ENCODE results near the gene PPIB.

The PPIB gene

GRCh38 chr15:64157599-64158125, 5.2 kb downstream of the PPIB start:
- DNase-seq: no peak

- DNase-seq: no peak
Measured at GRCh38 chr15:64156652-64157331, 6.0 kb downstream of the PPIB start.

- no peak for DNase-seq
Measured at GRCh38 chr15:64155802-64156651, 6.8 kb downstream of the PPIB start.

DNA sequence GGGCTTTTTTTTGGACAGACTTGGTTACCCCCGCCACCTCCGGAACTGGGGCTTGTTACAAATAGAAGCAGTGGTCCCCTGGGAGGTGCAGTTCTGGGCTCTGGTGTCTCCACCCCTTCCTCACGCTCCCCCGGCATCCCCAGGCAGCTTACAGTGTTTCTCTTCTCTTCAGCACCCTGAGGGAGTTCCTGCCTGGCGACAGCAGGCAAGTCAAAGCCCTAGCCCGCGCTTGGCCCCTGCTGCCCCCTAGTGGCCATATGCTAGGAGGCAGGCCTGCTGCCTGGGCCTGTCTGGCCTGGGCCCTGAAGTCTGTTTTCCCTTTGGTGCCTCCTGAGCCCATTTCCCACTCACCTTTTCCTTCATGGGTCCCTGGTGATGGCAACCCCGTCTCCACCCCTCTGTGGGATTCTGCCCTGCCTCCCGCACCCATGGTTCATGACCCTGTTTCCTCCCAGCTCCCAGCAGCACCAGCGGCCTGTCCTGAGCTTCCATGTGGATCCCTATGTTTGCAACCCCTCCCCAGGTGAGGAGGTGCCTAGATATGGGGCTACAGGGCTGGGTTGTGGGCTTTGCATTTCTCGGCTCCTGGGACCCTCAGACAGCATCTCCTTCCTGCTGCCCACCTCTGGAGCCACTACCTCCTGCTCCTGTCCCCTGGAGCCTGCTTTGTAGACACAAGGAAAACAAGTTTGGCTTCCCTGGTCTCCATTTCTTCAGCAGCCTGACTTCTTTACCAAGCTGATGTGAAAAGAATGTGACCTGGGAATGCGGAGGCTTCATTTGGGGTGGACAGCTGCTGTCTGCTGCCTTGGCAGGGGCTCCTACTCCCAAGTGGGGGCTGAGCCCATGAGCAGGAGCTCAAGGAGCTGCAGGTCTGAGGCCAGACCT, 9.1 kb downstream of the PPIB start:
- peak; percentile 92 for DNase-seq

- no peak for DNase-seq
Measured at GRCh38 chr15:64152507-64153387, 10.1 kb downstream of the PPIB start.

- no peak for DNase-seq
Measured at GRCh38 chr15:64151727-64152506, 10.9 kb downstream of the PPIB start, which contains the start of gene SNX22. Gene SNX22, plus strand, starts transcription at chr15:64151731. Its CDS starts 45 bp downstream, at chr15:64151776.

DNA sequence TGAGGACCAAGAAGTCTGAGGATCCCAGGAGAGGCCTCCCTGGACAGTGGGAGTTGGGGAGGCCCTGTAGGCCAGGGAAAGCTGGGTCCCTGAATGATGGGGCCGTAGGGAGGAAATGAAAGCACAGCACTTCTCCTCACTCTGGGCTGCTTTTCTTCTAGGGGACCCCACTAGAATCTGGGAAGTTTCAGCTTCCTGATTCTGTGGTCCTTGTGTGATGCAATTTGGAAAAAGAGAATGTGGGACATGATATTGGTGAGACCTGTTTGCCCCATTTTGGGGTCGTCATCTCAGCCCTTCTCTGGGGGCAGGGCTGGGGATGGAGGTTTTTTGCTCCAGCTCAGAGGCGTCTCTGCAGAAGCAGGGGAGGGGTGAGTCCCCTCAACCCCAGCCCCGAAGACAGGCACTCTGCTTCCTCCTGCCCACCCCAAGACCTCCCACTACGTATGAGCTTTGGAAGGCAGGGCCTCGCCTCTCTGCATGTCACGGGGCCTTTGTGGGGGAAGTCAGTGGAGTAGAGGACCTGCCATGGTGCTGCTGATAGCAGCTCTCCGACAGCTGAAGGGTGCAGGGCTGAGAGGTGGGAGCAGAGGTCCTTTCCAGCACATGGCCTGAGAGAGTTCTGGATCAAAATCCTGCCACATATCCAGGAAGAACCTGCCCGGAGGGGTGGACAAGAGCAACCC, 12.8 kb downstream of the PPIB start:
- DNase-seq: no peak

GRCh38 chr15:64149424-64149823, 13.4 kb downstream of the PPIB start:
- DNase-seq: no peak

- DNase-seq: no peak
Measured at GRCh38 chr15:64148581-64148980, 14.2 kb downstream of the PPIB start.

DNA sequence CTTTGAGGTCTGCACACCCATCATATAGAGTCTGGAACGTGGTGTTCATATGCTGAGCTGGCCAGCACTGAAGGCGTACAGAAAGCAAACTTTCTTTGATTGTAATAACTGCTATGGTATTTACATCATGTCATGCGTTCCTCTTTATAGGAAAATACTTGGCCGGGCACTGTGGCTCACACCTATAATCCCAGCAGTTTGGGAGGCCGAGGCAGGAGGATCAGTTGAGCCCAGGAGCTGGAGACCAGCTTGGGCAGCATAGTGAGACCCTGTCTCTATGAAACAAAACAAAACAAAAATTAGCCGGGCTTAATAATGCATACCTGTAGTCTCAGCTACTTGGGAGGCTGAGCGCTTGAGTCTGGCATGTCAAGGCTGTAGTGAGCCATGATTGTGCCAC, 14.7 kb downstream of the PPIB start:
- DNase-seq: no peak

- DNase-seq: peak; percentile 67
Measured at GRCh38 chr15:64146885-64147681, 15.7 kb downstream of the PPIB start.

- DNase-seq: no peak
Measured at GRCh38 chr15:64146520-64146884, 16.3 kb downstream of the PPIB start.

GRCh38 chr15:64146041-64146440, 16.8 kb downstream of the PPIB start:
- no peak for DNase-seq

DNA sequence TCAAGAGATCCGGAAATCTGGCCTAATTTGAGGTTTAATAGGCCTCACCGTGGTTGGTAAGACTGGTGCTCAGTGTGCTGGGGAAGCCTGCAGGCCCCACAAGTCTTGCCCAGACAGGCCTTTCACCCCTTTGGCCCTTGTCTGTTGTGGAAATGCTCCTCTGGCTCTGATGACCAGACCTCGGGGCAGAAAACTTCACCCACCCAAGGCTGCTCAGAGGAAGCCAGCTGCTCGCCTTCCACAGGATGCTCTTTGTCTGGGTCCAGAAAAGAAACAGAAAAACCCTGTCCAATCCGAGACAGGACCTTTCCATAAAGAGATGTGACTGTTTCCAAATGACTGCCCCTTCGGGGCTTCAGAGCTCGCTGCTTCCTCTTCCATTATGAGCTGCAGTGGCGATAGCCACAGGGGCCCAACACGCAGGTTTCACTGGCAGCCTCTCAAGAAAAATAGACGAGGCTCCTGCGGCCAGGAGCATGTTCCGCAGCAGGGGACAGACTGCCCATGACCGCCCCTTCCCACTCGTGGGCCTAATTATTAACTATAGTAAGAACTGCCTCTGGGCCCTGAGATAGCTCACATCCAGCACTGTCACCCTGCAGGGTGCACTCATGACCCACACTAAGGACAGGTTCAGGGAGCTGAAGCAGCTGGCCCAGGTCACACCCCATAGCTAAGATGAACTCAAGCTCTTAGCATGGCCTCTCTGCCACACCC, 18.1 kb downstream of the PPIB start:
- DNase-seq: no peak

DNA sequence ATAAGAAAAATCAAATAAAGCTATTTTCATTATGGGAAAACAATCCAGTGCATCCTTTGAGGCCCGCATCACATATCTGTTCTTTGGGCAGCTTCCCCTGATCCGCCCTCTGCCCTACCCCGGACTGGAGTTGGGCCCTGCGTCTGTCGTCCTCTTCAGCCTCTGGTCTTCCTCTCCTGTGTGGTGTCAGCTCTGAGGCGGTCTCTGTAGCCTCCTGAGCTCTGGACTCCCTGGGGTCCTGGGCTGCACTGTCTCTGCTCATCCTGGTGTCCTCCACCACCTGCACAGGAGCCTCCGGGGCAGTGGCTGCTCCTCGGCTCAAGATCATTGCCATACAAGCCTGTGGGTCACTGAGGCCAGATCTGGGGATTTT, 18.6 kb downstream of the PPIB start:
- DNase-seq: no peak

DNA sequence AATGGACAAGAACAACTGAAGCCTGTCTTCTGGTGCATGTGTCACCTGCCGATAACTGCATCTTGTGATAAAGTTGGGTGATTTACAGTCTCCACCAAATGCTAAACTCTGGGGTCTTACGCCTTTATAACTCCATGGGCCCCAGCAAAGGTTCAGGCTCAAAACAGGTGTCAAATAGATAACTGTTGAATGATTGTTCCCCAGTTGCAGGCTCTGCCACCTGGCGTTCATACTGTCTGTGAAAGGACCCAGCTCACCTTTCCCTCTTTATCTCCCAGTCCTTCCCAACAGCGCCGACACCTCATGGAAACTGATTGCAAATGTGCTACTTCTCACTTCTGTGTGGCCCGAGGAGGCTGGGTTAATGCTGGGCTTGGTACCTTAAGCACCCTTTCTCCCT, 19.5 kb downstream of the PPIB start:
- DNase-seq: no peak

GRCh38 chr15:64141798-64142512, 20.9 kb downstream of the PPIB start:
- DNase-seq: no peak

- no peak for DNase-seq
Measured at GRCh38 chr15:64138331-64138941, 24.4 kb downstream of the PPIB start.

Data from femur (tissue), 1 donor.